Airway epithelial cell (primary cell): Measurements from ENCODE around the gene CHST1. TPM values are rescaled to one million over a fixed set of nuclear protein-coding genes. Genes with fewer than 3 reads are reported as not detected.

Experiments used
- total RNA-seq: library from RNA; depleted of rRNA; stranded (reverse); fragments of >200 nt; gene quantifications from 2 replicates; pipeline ENCODE4 v1.2.3, GENCODE V29; 2015

The CHST1 gene, protein sequence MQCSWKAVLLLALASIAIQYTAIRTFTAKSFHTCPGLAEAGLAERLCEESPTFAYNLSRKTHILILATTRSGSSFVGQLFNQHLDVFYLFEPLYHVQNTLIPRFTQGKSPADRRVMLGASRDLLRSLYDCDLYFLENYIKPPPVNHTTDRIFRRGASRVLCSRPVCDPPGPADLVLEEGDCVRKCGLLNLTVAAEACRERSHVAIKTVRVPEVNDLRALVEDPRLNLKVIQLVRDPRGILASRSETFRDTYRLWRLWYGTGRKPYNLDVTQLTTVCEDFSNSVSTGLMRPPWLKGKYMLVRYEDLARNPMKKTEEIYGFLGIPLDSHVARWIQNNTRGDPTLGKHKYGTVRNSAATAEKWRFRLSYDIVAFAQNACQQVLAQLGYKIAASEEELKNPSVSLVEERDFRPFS
- 0.07 TPM in 1 of 2 replicates, not detected in the other for total RNA-seq

DNA sequence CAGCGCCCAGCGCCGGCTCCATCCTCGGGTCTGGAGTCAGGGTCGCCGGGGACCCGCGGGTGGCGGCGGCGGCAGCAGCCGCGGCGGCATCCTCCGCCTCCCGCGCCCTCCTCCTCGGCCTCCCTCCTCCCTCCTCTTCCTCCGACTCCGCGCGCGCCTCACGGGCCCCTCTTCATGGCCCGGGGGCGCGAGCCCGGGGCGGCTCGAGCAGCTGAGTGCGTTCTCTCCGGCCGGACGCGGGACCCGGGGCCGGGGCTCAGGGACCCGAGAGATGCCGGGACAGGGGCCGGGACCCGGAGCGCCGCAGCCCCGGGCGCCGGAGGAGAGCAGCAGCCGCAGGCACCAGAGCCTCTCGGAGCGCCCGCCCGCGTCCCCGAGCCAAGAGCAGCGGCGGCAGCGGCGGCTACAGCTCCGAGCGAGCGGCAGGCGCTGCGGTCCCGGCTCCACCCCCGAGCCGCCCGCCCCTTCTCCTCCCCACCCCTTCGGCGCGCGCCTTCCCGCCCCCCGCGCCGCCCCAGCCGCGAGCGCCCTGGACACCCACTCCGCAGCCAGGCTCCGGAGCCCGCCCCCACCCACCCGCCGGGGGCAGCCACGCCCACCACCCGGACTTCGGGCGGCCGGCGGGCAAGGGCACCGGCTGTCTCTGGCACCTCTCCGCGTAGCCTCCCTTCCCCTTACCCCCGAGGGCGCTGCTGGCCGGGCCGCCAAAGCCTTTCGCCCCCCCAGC, at the start of gene CHST1:
Gene CHST1 (minus strand): TSS at position 417 of the 727 bp plus-strand sequence. CDS start 14,699 bp downstream, outside the sequence.

Other genes starting within 250 kb of the CHST1 start
- 12.2 and 13.1 TPM in 2 replicates for gene SLC35C1, start 139.5 kb upstream of the CHST1 start, total RNA-seq
- gene CRY2, start 181.9 kb upstream of the CHST1 start, total RNA-seq, result 6.5 and 8.3 TPM in 2 replicates
- 5.4 and 13.1 TPM in 2 replicates for gene MAPK8IP1, start 220.0 kb upstream of the CHST1 start, total RNA-seq
- gene FREY1, start 241.6 kb upstream of the CHST1 start, total RNA-seq, result 0.21 and 0.23 TPM in 2 replicates